Measurements from ENCODE around the gene RELL1.

- no peak for TF ChIP-seq CTCF (IDR thresholded peaks at IDR 0.05 in 2 of 3, conservative IDR thresholded peaks at IDR 0.05 in 1 of 3; ENCODE audit: control insufficient read depth in 2 of 3, extremely low read depth in 1 of 3, insufficient read depth in 1 of 3, low read depth in 3 of 3, low read length in 3 of 3)
- TF ChIP-seq EED (IDR thresholded peaks at IDR 0.05; ENCODE audit: low read depth): no peak
- no peak for TF ChIP-seq NR2C1 (IDR thresholded peaks at IDR 0.05)
- TF ChIP-seq MAX (IDR thresholded peaks at IDR 0.05; ENCODE audit: low read depth, low read length): no peak
- no peak for TF ChIP-seq RB1 (IDR thresholded peaks at IDR 0.05; ENCODE audit: borderline replicate concordance)
- no peak for TF ChIP-seq CHD2 (IDR thresholded peaks at IDR 0.05; ENCODE audit: borderline replicate concordance, low read depth, low read length)
- no peak for TF ChIP-seq EZH2 (IDR thresholded peaks at IDR 0.05; ENCODE audit: borderline replicate concordance, control insufficient read depth, low read depth, low read length)
- TF ChIP-seq ZBTB11 (CRISPR knock-in tag; IDR thresholded peaks at IDR 0.05): no peak
Measured at GRCh38 chr4:37623940-37624339, 62.2 kb downstream of the RELL1 start.
